ENCODE data around the gene NFKBIA. TPM values are rescaled to one million over a fixed set of nuclear protein-coding genes. Genes with fewer than 3 reads are reported as not detected.
A peak's percentile ranks its signal among the peaks of the same experiment; 100 is the strongest.
"Not testable (repeated sequence)": the region's sequence is repeated elsewhere in the genome, so short reads cannot be mapped to it uniquely, and the experiment has no call there.

NFKBIA gene
- total and polyA plus RNA-seq, 12 donors = 41.0 to 98.5 (median 68.6) TPM

GRCh38 chr14:35362911-35363374 lies 41.6 kb downstream of the NFKBIA start:
- Histone ChIP-seq H3K27me3 (no peaks in the 10 kb centered on the region), H3K27ac (peak overlapping the region in 6 of 10 donors; percentile 25 to 74 (median 46)), H3K4me1 (peaks cover 4 to 53% (median 24%) of the 10 kb centered on the region in 9 donors), H3K4me3 (no peak overlapping the region), H3K9me3 (no peaks in the 10 kb centered on the region), H3K36me3 (no peaks in the 10 kb centered on the region)
- TF ChIP-seq, protein P1, sequence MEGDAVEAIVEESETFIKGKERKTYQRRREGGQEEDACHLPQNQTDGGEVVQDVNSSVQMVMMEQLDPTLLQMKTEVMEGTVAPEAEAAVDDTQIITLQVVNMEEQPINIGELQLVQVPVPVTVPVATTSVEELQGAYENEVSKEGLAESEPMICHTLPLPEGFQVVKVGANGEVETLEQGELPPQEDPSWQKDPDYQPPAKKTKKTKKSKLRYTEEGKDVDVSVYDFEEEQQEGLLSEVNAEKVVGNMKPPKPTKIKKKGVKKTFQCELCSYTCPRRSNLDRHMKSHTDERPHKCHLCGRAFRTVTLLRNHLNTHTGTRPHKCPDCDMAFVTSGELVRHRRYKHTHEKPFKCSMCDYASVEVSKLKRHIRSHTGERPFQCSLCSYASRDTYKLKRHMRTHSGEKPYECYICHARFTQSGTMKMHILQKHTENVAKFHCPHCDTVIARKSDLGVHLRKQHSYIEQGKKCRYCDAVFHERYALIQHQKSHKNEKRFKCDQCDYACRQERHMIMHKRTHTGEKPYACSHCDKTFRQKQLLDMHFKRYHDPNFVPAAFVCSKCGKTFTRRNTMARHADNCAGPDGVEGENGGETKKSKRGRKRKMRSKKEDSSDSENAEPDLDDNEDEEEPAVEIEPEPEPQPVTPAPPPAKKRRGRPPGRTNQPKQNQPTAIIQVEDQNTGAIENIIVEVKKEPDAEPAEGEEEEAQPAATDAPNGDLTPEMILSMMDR (IDR thresholded peaks at IDR 0.05) = no peak
- intact Hi-C loops (cut with DNase I) = no loop called here
- 76 to 77% methylated on average over 25 of the region's 25 CpGs for WGBS, 2 donors
- ATAC-seq (peak in 4 of 8 donors; percentile 28 to 57 (median 52)), DNase-seq (no peak)

- peak overlapping the region in 7 of 10 donors; percentile 15 to 48 (median 29) for H3K27ac ChIP-seq
- intact Hi-C loops (cut with DNase I) = no loop called here
Observed at GRCh38 chr14:35362450-35362849, 42.1 kb downstream of the NFKBIA start.

DNA sequence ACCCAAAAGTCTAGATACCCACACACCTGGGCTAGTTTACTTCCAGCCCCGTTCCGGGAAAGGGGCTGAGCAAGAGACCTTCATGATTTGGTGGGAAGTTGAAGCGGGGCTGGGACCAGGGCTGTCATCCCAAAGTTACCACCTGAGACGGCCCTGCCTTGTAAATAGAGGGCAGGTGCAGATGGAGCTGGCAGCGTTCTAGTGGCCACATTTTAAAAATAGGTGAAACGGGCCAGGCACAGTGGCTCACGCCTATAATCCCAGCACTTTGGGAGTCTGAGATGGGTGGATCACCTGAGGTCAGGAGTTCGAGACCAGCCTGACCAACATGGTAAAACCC lies 43.4 kb downstream of the NFKBIA start:
- Histone ChIP-seq H3K4me3 (no peak overlapping the region), H3K4me1 (peaks cover 6 to 42% (median 16%) of the 10 kb centered on the region in 9 donors), H3K36me3 (no peaks in the 10 kb centered on the region), H3K9me3 (no peaks in the 10 kb centered on the region), H3K27ac (no peak overlapping the region), H3K27me3 (no peaks in the 10 kb centered on the region)
- TF ChIP-seq, protein P1 (IDR thresholded peaks at IDR 0.05) = no peak
- intact Hi-C loops (cut with DNase I) = no loop called here
- ATAC-seq (no peak), DNase-seq (no peak)
- 93 to 94% methylated on average over 8 of the region's 8 CpGs for WGBS, 2 donors

More at GRCh38 chr14:35362450-35362849, 42.1 kb downstream of the NFKBIA start:
- WGBS, 2 donors = 50 to 59% methylated on average over 3 of the region's 3 CpGs
- Histone ChIP-seq H3K9me3 (no peaks in the 10 kb centered on the region), H3K4me1 (peaks cover 4 to 48% (median 21%) of the 10 kb centered on the region in 9 donors), H3K4me3 (no peak overlapping the region), H3K36me3 (no peaks in the 10 kb centered on the region), H3K27me3 (no peaks in the 10 kb centered on the region)
- TF ChIP-seq, protein P1 (IDR thresholded peaks at IDR 0.05) = no peak
- DNase-seq (no peak), ATAC-seq (no peak)

DNA sequence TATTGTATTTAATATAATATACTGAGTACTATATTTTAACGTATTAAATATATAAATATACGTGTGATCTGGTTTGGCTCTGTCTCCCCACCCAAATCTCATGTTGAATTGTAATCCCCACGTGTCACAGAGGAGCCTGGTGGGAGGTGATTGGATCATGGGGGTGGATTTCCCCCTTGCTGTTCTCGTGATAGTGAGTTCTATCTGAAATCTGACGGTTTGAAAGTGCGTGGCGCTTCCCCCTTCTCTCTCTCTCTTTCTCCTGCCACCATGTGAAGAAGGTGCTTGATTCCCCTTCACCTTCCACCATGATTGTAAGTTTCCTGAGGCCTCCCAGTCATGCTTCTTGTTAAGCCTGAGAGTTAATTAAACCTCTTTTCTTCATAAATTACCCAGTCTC lies 44.9 kb downstream of the NFKBIA start:
- intact Hi-C loops (cut with DNase I); H3K27me3 ChIP-seq; H3K9me3 ChIP-seq; H3K4me3 ChIP-seq; ATAC-seq; DNase-seq; H3K36me3 ChIP-seq; H3K27ac ChIP-seq: not testable (repeated sequence)
- peaks cover 5 to 30% (median 12%) of the 10 kb centered on the region in 9 donors for H3K4me1 ChIP-seq
- WGBS, 2 donors = 78 to 82% methylated on average over 7 of the region's 7 CpGs

GRCh38 chr14:35355981-35356841 lies 48.3 kb downstream of the NFKBIA start:
- Histone ChIP-seq H3K4me1 (peaks cover 9 to 37% (median 21%) of the 10 kb centered on the region in 9 donors), H3K9me3 (no peaks in the 10 kb centered on the region), H3K27ac (no peak overlapping the region), H3K4me3 (no peak overlapping the region), H3K36me3 (no peaks in the 10 kb centered on the region), H3K27me3 (no peaks in the 10 kb centered on the region)
- DNase-seq = no peak
- peak in 6 of 8 donors; percentile 17 to 61 (median 51) for ATAC-seq
- 52 to 62% methylated on average over 5 of the region's 5 CpGs for WGBS, 2 donors
- TF ChIP-seq, protein P1 (IDR thresholded peaks at IDR 0.05) = no peak
- intact Hi-C loops (cut with DNase I) = no loop called here

GRCh38 chr14:35355235-35355634 lies 49.3 kb downstream of the NFKBIA start:
- H3K9me3 ChIP-seq; H3K27me3 ChIP-seq; H3K36me3 ChIP-seq; ATAC-seq; intact Hi-C loops (cut with DNase I); DNase-seq; H3K4me3 ChIP-seq; H3K27ac ChIP-seq: not testable (repeated sequence)
- peaks cover 9 to 37% (median 21%) of the 10 kb centered on the region in 9 donors for H3K4me1 ChIP-seq
- 94 to 95% methylated on average over 6 of the region's 6 CpGs for WGBS, 2 donors
